GM19455 (cell line): ENCODE results near the gene LYZL2.
"Not testable (repeated sequence)": the region's sequence is repeated elsewhere in the genome, so short reads cannot be mapped to it uniquely, and the experiment has no call there.

Experiments used
- ATAC-seq: cut with Tn5 transposase; IDR thresholded peaks from one replicate; pipeline ENCODE4 v1.9.1; 2021; ENCODE audit not compliant: unreplicated experiment

The LYZL2 gene

DNA sequence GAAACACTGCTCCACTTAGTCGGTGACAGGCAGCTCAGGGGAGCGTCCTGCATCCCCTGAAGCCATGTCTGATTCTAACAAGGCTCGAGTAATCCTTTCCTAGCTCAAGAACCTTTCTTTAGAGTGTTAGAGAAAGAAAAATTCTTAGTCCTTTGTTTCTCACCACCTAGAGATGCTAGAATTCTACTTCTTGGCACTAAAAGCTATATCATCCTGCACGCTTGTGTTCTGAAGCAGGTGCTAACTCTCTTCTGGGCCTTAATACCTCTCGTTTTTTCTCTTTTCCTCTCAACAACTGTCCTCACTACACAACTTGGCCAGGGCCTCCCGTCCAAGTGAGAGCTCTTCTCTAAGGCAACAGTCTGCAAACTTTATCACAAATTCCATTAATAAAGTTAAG, at the start of gene LYZL2:
Gene LYZL2 (minus strand): TSS at position 101 of the 400 bp plus-strand sequence. CDS start 2,838 bp downstream, outside the sequence.
- no peak for ATAC-seq

DNA sequence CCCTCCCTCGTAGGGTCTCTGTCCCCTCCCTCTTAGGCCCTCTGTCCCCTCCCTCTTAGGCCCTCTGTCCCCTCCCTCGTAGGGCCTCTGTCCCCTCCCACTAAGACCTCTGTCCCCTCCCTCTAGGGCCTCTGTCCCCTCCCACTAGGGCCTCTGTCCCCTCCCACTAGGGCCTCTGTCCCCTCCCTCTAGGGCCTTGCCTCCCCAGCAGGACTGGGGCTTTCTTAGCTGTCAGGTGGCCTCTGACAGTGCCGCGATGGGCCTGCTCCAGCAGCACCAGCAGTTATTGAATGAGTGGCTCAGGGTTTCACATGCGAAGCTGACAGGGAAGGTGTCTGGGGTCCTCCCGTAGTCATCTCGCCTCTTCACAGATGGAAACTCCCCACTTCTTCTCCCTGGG, 48.1 kb upstream of the LYZL2 start:
- not testable (repeated sequence) for ATAC-seq

GRCh38 chr10:30677146-30677545, 47.6 kb upstream of the LYZL2 start:
- ATAC-seq = not testable (repeated sequence)

DNA sequence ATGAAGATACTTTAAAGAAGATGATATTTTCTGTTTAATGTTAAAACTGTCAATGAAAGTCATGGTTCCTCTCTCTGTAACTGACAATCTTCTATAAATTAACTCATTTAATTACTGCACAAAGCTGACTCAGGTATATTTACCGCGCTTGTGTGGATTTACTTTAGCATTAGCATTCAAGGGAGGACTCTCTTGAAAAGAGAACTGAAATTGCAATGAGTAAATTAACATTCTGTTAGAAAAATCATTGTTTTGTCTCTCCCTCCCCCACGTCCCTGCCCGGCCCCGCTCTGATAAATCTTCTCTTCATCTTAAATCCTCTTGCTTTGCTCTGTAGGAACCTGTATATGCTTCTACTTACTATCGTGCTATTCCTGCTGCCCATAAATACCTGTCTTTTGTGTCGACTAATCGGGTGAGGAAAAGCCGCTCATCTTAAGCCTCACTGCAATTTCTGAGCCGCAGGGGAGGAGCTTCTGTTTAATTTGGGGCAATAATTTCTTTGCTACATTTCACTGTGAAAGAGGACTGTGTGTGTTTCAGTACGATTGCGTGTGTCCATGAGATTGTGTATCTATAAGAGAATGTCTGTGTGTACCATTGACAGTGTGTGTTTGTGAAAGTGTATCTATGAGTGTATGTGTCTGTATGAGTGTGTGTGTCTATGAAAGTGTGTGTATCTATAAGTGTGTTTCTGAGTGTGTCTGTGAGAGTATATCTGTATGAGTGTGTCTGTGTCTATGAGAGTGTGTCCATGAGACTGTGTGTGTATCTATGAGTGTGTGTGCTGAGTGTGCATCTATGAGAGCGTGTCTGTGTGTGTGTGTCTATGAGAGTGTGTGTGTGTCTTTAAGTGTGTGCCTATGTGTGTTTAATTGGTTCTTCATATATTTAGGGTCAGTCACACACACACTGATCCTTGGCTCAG, 46.5 kb upstream of the LYZL2 start:
- ATAC-seq = no peak

DNA sequence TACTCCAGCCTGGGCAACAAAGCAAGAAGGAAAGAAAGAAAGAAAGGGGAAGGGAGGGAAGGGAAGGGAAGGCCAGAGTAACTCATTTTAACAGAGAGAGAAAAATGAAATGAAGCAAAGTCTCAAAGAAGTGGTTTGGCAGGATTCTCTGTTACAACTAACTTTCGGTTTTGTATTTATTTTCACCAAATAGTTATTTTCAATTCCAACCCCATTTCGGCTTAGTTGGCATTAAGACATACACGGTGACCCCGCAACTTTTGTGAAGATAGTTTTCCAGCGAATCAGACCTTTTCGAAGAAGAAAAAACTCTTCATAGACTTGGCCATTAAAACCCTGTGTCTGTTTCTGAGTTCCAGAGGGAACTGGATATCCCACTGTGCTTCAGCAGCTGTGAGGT, 45.2 kb upstream of the LYZL2 start:
- ATAC-seq = no peak

- not testable (repeated sequence) for ATAC-seq
These were observed 43.7 kb upstream of the LYZL2 start for GRCh38 chr10:30673262-30673661.

DNA sequence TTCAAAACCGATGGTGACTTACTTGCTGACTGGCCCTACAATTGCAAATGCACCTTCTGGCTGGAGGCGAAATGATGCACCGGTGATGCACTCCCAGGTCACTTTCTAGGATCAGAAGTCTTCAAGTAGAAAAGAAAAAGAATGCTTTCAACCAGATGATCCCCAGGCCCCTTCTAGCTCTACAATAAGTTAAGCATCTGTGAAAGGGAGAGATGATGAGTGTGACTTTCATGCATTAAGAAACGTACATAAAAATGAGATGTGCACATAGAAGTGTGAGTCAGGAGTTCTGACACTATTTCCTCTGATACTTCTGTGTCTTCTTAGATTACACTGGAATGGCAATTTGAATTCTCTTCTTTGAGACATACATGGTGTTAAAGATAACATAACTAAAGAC, 42.8 kb upstream of the LYZL2 start:
- not testable (repeated sequence) for ATAC-seq

GRCh38 chr10:30671026-30671616, 41.6 kb upstream of the LYZL2 start:
- no peak for ATAC-seq

- ATAC-seq = not testable (repeated sequence)
These were observed 38.4 kb upstream of the LYZL2 start for GRCh38 chr10:30667982-30668381.

DNA sequence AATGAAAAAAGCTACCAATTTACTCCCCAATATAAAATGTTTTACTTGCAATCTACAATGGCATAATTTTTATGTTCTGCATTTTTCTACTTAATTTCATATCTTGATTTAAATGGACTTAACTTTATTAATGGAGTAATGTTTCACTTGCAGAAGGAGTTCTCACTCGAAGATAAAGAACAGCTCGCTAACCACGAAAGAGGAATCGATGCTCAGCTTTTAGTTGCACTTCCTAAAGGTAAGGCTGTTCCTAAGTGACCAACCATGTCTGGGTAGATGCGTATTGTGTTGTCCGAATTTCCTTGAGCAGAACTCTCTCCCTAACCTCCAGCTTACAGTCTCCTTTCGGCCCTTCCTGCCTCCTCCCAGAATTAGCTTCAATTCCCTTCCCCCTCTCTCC, 33.9 kb upstream of the LYZL2 start:
- peak; percentile 75 for ATAC-seq

GRCh38 chr10:30662814-30663213, 33.3 kb upstream of the LYZL2 start:
- ATAC-seq = no peak

- not testable (repeated sequence) for ATAC-seq
These were observed 30.8 kb upstream of the LYZL2 start for GRCh38 chr10:30660314-30660713.

GRCh38 chr10:30656233-30656632, 26.7 kb upstream of the LYZL2 start:
- no peak for ATAC-seq

- ATAC-seq = not testable (repeated sequence)
These were observed 25.4 kb upstream of the LYZL2 start for GRCh38 chr10:30655001-30655400.

DNA sequence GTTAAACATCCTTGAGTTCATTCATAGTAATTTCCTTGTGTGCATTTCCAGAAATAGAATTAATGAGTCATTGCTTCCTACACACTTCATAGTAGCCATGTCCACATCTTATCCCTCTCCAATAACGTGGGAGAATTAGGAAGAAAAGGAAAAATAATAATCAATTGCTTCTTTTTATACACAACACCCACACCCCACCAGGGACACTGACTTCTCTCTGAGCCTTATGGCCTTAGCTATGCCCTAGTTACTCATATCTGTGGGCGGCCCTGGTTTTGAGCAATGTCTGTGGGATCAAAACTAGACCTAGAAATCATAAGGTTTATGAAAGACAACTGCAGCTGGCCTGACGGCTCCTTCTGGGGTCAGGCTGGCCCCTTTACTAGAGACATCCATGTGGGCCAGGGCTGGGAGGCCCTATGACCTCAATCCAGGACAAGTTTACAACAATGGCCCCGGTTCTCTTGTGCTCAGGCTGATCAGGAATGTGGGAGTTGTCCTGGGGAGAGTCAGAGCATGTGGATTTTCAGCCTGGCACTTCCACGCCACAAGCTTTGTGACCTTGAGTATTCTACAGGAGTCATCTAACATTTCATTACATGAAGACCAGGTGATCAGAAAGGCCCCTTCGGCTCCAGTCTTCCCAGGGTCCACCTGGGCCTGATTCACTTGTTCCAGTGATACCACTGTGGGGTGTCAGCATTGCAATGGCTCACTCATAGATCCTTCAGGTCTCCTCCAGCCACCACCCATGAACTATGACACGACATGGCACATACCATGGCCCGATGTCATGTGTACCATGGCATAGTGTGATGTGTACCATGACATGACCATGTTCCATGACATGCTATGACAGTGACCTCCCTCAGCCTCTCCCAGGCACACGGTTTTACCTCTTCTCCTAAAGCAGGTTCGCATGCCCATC, 22.2 kb upstream of the LYZL2 start:
- ATAC-seq = not testable (repeated sequence)

DNA sequence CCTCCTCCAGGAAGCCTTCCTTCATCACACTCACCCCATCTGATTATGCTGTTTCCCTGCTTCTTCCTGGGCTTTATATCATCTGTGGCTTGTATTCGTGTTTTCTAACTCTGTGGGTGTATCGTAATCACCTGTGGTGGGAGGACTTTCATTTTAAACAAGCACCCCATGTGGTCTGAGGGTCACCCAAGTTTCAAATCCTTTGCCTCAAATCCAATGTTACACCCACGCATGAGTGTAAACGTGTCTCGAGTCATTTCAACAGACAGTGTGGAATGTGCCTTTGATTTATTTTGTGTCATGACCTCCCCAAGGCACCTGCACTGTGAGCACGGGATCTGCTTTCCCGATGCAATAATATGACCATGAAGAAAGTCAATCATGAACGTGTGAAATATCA, 17.5 kb upstream of the LYZL2 start:
- no peak for ATAC-seq

DNA sequence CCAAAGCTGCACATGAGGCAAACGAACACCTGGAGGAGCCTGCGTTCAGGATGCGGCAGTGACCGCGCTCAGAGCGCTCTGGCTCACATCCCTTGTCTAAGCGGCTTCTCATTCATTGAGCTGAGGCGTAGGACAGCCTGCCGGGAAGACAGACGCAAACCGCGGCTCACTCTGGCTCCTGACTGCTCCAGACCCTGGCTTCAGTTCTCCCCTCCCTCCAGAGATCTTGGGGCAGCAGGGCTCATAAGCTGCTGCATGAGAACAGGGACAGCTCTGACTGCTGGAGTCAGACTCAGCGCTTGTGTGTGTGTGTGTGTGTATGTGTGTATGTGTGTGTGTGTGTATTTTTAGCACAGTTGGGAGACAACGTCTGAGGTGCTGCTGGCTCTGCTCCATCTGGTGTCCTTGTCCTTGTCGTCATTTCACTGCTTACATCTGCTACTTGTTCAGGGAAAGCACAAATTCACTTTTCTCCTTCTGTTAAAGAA, 15.8 kb upstream of the LYZL2 start:
- no peak for ATAC-seq

DNA sequence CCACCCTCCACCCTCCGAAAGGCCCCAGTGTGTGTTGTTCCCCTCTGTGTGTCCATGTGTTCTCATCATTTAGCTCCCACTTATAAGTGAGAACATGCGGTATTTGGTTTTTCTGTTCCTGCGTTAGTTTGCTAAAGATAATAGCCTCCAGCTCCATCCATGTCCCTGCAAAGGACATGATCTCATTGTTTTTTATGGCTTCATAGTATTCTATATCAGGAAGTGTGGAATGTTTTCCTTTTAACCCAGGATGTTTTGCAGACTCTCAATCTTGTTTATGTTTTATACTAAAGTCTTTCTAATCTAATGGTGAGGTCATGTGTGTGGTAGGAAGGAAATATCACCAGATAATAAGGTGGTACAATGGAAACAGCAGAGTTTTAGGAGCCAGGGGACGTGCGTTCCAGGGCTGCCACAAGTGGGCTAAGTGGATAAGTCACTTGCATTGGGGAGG, 14.9 kb upstream of the LYZL2 start:
- not testable (repeated sequence) for ATAC-seq

GRCh38 chr10:30643557-30644199, 14.1 kb upstream of the LYZL2 start:
- ATAC-seq = not testable (repeated sequence)

GRCh38 chr10:30642856-30643255, 13.3 kb upstream of the LYZL2 start:
- not testable (repeated sequence) for ATAC-seq
